NCI-H446 treated with DMSO at 0.1 percent for 48 hours (cell line): ENCODE results near the gene WSB1.

Source experiments
- DNase-seq: peaks from one replicate; lab custom pipeline; 2025; lab: John Stamatoyannopoulos, UW

The WSB1 gene

GRCh38 chr17:27357236-27357635 is 63.3 kb downstream of the WSB1 start:
- no peak for DNase-seq

- no peak for DNase-seq
Observed at GRCh38 chr17:27360507-27360906, 66.6 kb downstream of the WSB1 start.

GRCh38 chr17:27361695-27362094 is 67.8 kb downstream of the WSB1 start:
- no peak for DNase-seq

- no peak for DNase-seq
Observed at GRCh38 chr17:27362503-27362902, 68.6 kb downstream of the WSB1 start.

GRCh38 chr17:27362909-27363308 is 69.0 kb downstream of the WSB1 start:
- no peak for DNase-seq

- no peak for DNase-seq
Observed at GRCh38 chr17:27363326-27363725, 69.4 kb downstream of the WSB1 start.
